ENCODE measurements around the gene RHOT2. TPM values are rescaled to one million over a fixed set of nuclear protein-coding genes. Genes with fewer than 3 reads are reported as not detected.

The RHOT2 gene
- total RNA-seq, 1 donor = 44.0 TPM

- peak overlapping the region; percentile 81 for H3K4me3 ChIP-seq (ENCODE audit: low read depth, low read length)
- no peak for TF ChIP-seq CTCF (IDR thresholded peaks at IDR 0.05; ENCODE audit: insufficient read depth, low read depth, low read length)
- DNase-seq (ENCODE audit: low read depth) = no peak
Measured at GRCh38 chr16:643050-643368, 24.9 kb upstream of the RHOT2 start.

- DNase-seq (ENCODE audit: low read depth) = no peak
- no peak for TF ChIP-seq CTCF (IDR thresholded peaks at IDR 0.05; ENCODE audit: insufficient read depth, low read depth, low read length)
- no peak overlapping the region for H3K4me3 ChIP-seq (ENCODE audit: low read depth, low read length)
Measured at GRCh38 chr16:644556-644955, 23.4 kb upstream of the RHOT2 start.

GRCh38 chr16:645852-646678 is 21.9 kb upstream of the RHOT2 start:
- DNase-seq (ENCODE audit: low read depth) = no peak
- no peak for TF ChIP-seq CTCF (IDR thresholded peaks at IDR 0.05; ENCODE audit: insufficient read depth, low read depth, low read length)
- no peak overlapping the region for H3K4me3 ChIP-seq (ENCODE audit: low read depth, low read length)

- H3K4me3 ChIP-seq (ENCODE audit: low read depth, low read length) = no peak overlapping the region
- DNase-seq (ENCODE audit: low read depth) = no peak
- TF ChIP-seq CTCF (IDR thresholded peaks at IDR 0.05; ENCODE audit: insufficient read depth, low read depth, low read length) = no peak
Measured at GRCh38 chr16:646679-647172, 21.2 kb upstream of the RHOT2 start.

GRCh38 chr16:647173-647902 is 20.6 kb upstream of the RHOT2 start:
- no peak overlapping the region for H3K4me3 ChIP-seq (ENCODE audit: low read depth, low read length)
- no peak for TF ChIP-seq CTCF (IDR thresholded peaks at IDR 0.05; ENCODE audit: insufficient read depth, low read depth, low read length)

GRCh38 chr16:648071-648780 is 19.7 kb upstream of the RHOT2 start:
- no peak for DNase-seq (ENCODE audit: low read depth)
- TF ChIP-seq CTCF (IDR thresholded peaks at IDR 0.05; ENCODE audit: insufficient read depth, low read depth, low read length) = peak; percentile 40
- peak overlapping the region; percentile 63 for H3K4me3 ChIP-seq (ENCODE audit: low read depth, low read length)

More at GRCh38 chr16:647173-647902, 20.6 kb upstream of the RHOT2 start:
- DNase-seq (ENCODE audit: low read depth) = no peak
